Peyer's patch (tissue), 4 donors: ENCODE data around the gene MSLN.

Source experiments
- POLR2A ChIP-seq, 2 donors: fragments of 450-650 bp; IDR thresholded peaks; one replicate each; pipeline ENCODE4 v1.5.1; 2017; ENCODE audit warnings: antibody characterized with exemption in 2 of 2, mild to moderate bottlenecking in 2 of 2, moderate library complexity in 2 of 2
- TF ChIP-seq, protein P1 (sequence below), 6 experiments: fragments of 450-650 bp in 4 of 6; fragments of 200-600 bp in 2 of 6; sonication (generic) in 1 of 6; IDR thresholded peaks; one replicate each; pipeline ENCODE4 v1.5.1; 2017 to 2019; ENCODE audit warnings: antibody characterized with exemption in 6 of 6, mild to moderate bottlenecking in 3 of 6, moderate library complexity in 1 of 6

DNA sequence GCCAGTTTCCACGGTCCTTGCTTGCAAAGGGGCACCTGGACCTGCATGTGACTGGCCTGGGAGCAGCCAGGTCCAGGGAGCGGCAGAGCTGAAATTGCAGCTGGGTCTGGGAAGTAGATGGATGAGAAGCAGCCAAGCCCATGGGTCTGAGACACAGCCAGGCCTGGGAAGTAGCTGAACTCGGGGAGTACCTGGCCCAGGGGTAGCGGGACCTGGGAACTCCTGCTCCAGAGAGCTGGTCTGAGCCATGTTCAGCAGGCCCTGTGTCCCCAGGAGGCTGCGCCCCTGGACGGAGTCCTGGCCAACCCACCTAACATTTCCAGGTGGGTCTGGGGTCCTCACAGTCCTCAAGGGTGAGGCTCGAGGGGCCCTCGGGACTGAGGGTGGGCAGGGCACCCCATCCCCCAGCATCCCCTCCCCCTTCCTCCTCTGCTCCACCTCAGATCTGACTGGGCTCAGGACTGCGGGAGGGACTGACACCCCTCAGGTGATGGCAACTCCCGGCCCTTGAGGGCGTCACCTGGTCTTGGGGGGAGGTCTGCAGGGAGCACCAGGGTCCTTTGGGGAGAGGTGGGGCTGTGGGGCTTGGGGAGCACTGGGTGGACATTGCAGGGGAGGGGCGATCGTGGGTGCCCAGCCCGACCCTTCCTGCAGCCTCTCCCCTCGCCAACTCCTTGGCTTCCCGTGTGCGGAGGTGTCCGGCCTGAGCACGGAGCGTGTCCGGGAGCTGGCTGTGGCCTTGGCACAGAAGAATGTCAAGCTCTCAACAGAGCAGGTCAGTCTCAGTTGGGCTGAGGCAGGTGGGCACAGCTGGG, 3.0 kb downstream of the MSLN start:
- TF ChIP-seq POLR2A (IDR thresholded peaks at IDR 0.05) = no peak
- TF ChIP-seq, protein P1, sequence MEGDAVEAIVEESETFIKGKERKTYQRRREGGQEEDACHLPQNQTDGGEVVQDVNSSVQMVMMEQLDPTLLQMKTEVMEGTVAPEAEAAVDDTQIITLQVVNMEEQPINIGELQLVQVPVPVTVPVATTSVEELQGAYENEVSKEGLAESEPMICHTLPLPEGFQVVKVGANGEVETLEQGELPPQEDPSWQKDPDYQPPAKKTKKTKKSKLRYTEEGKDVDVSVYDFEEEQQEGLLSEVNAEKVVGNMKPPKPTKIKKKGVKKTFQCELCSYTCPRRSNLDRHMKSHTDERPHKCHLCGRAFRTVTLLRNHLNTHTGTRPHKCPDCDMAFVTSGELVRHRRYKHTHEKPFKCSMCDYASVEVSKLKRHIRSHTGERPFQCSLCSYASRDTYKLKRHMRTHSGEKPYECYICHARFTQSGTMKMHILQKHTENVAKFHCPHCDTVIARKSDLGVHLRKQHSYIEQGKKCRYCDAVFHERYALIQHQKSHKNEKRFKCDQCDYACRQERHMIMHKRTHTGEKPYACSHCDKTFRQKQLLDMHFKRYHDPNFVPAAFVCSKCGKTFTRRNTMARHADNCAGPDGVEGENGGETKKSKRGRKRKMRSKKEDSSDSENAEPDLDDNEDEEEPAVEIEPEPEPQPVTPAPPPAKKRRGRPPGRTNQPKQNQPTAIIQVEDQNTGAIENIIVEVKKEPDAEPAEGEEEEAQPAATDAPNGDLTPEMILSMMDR (IDR thresholded peaks at IDR 0.05) = no peak
